Measurements from ENCODE around the gene MED20.

DNA sequence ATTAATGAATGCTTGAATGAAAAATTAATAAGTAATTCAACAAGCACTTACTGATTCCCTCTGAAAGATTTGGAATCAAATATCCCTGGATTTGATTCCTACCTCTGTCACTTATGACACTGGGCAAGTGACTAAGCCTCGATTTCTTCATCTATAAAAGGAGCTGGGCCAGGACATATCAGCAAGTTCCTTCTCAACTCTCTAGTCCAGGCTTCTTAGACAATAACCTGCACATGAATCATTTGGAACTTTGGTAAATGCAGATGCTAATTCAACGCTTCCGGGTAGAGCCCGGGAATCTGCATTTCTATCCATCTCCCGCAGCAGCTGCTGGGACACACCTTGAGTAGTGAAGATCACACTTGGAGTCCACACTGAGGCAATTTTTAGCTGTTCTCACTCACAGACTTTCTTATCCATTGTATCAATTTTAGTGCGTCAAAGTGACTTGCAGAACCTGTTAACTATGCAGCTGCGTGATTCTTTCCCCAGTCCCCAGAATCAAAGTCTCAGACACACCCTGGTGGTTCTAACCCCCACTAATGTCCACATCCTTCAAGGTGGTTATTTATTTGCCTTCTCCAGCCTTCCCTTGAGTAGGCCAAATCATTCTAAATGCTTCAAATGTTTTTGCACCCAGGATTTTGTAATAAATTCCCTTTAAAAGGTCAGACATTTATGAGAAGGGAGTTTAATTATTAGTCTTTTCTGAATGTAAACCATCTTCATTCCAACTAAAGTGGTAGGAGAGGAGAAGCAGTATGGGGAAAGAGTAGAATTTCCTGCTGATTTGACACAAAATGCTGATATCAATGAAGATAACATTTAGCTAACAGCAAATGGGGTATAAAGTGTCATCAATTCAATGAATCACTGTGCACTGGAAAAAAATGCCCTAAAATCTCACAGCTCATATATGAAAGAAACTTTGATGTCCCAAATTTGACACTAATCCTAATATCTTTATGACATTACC is 46.7 kb upstream of the MED20 start:
- TF ChIP-seq CTCF (IDR thresholded peaks at IDR 0.05; ENCODE audit: borderline replicate concordance, extremely low read depth, low read length, poor library complexity, severe bottlenecking) (no peak), EZH2 (IDR thresholded peaks at IDR 0.05; ENCODE audit: borderline replicate concordance, low read depth, low read length, severe bottlenecking) (no peak)
